ENCODE results near the gene PCSK9. TPM values are rescaled to one million over a fixed set of nuclear protein-coding genes. Genes with fewer than 3 reads are reported as not detected.

PCSK9 gene
- total and polyA plus RNA-seq, 2 experiments from 2014 or later: 77.6 to 327 TPM

GRCh38 chr1:55012661-55013060 is 26.7 kb upstream of the PCSK9 start (continued):
- TF ChIP-seq ZNF462 (CRISPR knock-in tag; IDR thresholded peaks at IDR 0.05) (no peak), NANOG (IDR thresholded peaks at IDR 0.05; ENCODE audit: borderline replicate concordance) (no peak), CTCF (conservative IDR thresholded peaks at IDR 0.05; ENCODE audit: low read depth in 2 of 2) (no peak)

GRCh38 chr1:55015123-55015522 is 24.2 kb upstream of the PCSK9 start:
- H3K4me2 ChIP-seq: no peak overlapping the region
- no peak overlapping the region for H3K4me3 ChIP-seq
- Mint-ChIP-seq H3K36me3 (ENCODE audit: low read depth) (no peaks in the 10 kb centered on the region; the same call in 2 of the 3 replicates), H3K4me3 (no peak overlapping the region), H3K27ac (no peak overlapping the region), H3K27me3 (ENCODE audit: insufficient read depth, low read depth, poor library complexity) (peaks cover 12% of the 10 kb centered on the region), H3K9me3 (no peaks in the 10 kb centered on the region), H3K4me1 (peaks cover 13% of the 10 kb centered on the region)
- no peaks in the 10 kb centered on the region for H3K79me2 ChIP-seq (replicated peaks; ENCODE audit: insufficient read depth)
- H3K36me3 ChIP-seq (ENCODE audit: insufficient read depth): no peaks in the 10 kb centered on the region
- peaks cover 22% of the 10 kb centered on the region; the same call in 1 of the 2 replicates for H3K4me1 ChIP-seq (ENCODE audit: insufficient read depth)
- H3F3A ChIP-seq (replicated peaks; ENCODE audit: low read depth): no peaks in the 10 kb centered on the region
- no peaks in the 10 kb centered on the region for H4K20me1 ChIP-seq (replicated peaks; ENCODE audit: insufficient read depth)
- DNase-seq (ENCODE audit: low spot score) (no peak), ATAC-seq (no peak)
- H2AFZ ChIP-seq: no peak overlapping the region
- H3K27ac ChIP-seq (ENCODE audit: low read depth): no peak overlapping the region
- H3K27me3 ChIP-seq (ENCODE audit: insufficient read depth): no peaks in the 10 kb centered on the region
- TF ChIP-seq CTCF (conservative IDR thresholded peaks at IDR 0.05; ENCODE audit: low read depth in 2 of 2) (no peak), NANOG (IDR thresholded peaks at IDR 0.05; ENCODE audit: borderline replicate concordance) (no peak), POLR2AphosphoS5 (IDR thresholded peaks at IDR 0.05; ENCODE audit: low read depth) (no peak), STAT1 (IDR thresholded peaks at IDR 0.05; ENCODE audit: unreplicated experiment) (no peak), ETS1 (IDR thresholded peaks at IDR 0.05) (no peak), REST (IDR thresholded peaks at IDR 0.05; ENCODE audit: unreplicated experiment) (no peak)
- no peaks in the 10 kb centered on the region for H3K9me2 ChIP-seq (ENCODE audit: insufficient read depth)
